WTC11 (cell line): ENCODE results near the gene PLEKHM3. TPM values are rescaled to one million over a fixed set of nuclear protein-coding genes. Genes with fewer than 3 reads are reported as not detected.

ENCODE experiments used
- ATAC-seq: fragments of 200-7000 bp; cut with Tn5 transposase; 2 replicates; pipeline ENCODE4 v1.10.0; 2021; ENCODE audit warnings: mild to moderate bottlenecking, moderate library complexity
- CTCF ChIA-PET: fragments of 300-600 bp; sonication (Branson Sonifier 250); formaldehyde crosslinking; loops from one replicate; lab custom pipeline; 2021; ENCODE audit warnings: antibody characterized with exemption; lab: Charles Lee
- POLR2A ChIA-PET: fragments of 350-600 bp; sonication (Branson Sonifier 250); formaldehyde crosslinking; loops from one replicate; lab custom pipeline; 2021; ENCODE audit warnings: antibody characterized with exemption; lab: Charles Lee
- DNase-seq: peaks from one replicate; pipeline ENCODE4 v3.0.0; 2021; ENCODE audit warnings: low spot score
- H3K27ac Mint-ChIP-seq: 2 replicates; pipeline ENCODE4 v1.8.0; 2021; ENCODE audit warnings: mixed read lengths
- H3K27me3 Mint-ChIP-seq: 2 replicates; pipeline ENCODE4 v1.8.0; 2021; ENCODE audit warnings: low read depth, mild to moderate bottlenecking, moderate library complexity, mixed read lengths
- H3K36me3 Mint-ChIP-seq: 2 replicates; pipeline ENCODE4 v1.8.0; 2021; ENCODE audit warnings: mixed read lengths
- H3K4me1 Mint-ChIP-seq: 2 replicates; pipeline ENCODE4 v1.8.0; 2022; ENCODE audit warnings: mixed read lengths
- H3K4me3 Mint-ChIP-seq: 2 replicates; pipeline ENCODE4 v1.8.0; 2021; ENCODE audit warnings: mild to moderate bottlenecking, moderate library complexity, mixed read lengths
- H3K9me3 Mint-ChIP-seq: 2 replicates; pipeline ENCODE4 v1.8.0; 2021; ENCODE audit warnings: mixed read lengths
- ATF3 ChIP-seq: sonication (generic); formaldehyde crosslinking; conservative IDR thresholded peaks from 2 replicates; pipeline ENCODE4 v1.8.1; 2022; ENCODE audit warnings: mild to moderate bottlenecking, missing genetic modification reagents
- CTCF ChIP-seq: fragments of 200-600 bp; IDR thresholded peaks from 2 replicates; pipeline ENCODE4 v1.8.0; 2022; ENCODE audit warnings: antibody characterized with exemption
- E2F1 ChIP-seq: sonication (generic); formaldehyde crosslinking; IDR thresholded peaks from 2 replicates; pipeline ENCODE4 v1.8.0; 2022; ENCODE audit warnings: mild to moderate bottlenecking, missing genetic modification reagents
- E2F4 ChIP-seq: sonication (generic); formaldehyde crosslinking; IDR thresholded peaks from 2 replicates; pipeline ENCODE4 v1.8.1; 2022; ENCODE audit warnings: low read depth, mild to moderate bottlenecking, moderate library complexity, missing genetic modification reagents, borderline replicate concordance
- FOXJ3 ChIP-seq: sonication (generic); formaldehyde crosslinking; IDR thresholded peaks from 2 replicates; pipeline ENCODE4 v1.9.0; 2021; ENCODE audit warnings: missing genetic modification reagents, mild to moderate bottlenecking, borderline replicate concordance
- HMGA2 ChIP-seq: fragments of 250-450 bp; sonication (Bioruptor Pico); IDR thresholded peaks from 2 replicates; pipeline ENCODE4 v1.4.0; 2021; ENCODE audit warnings: mild to moderate bottlenecking, moderate library complexity
- HMGXB4 ChIP-seq: sonication (generic); formaldehyde crosslinking; IDR thresholded peaks from 2 replicates; pipeline ENCODE4 v1.8.1; 2023; ENCODE audit warnings: mild to moderate bottlenecking, moderate library complexity, missing genetic modification reagents
- JUN ChIP-seq: sonication (generic); formaldehyde crosslinking; IDR thresholded peaks from 2 replicates; pipeline ENCODE4 v1.8.0; 2023; ENCODE audit warnings: mild to moderate bottlenecking, missing genetic modification reagents
- MAX ChIP-seq: sonication (generic); formaldehyde crosslinking; IDR thresholded peaks from 2 replicates; pipeline ENCODE4 v1.8.0; 2022; ENCODE audit warnings: mild to moderate bottlenecking, missing genetic modification reagents
- MXD4 ChIP-seq: fragments of 250-450 bp; sonication (Bioruptor Pico); IDR thresholded peaks from 2 replicates; pipeline ENCODE4 v1.8.0; 2021; ENCODE audit warnings: mild to moderate bottlenecking, moderate library complexity, borderline replicate concordance
- PRRX2 ChIP-seq: fragments of 250-450 bp; sonication (Bioruptor Pico); IDR thresholded peaks from 2 replicates; pipeline ENCODE4 v1.8.0; 2021; ENCODE audit warnings: mild to moderate bottlenecking
- TCF7 ChIP-seq: sonication (generic); formaldehyde crosslinking; IDR thresholded peaks from 2 replicates; pipeline ENCODE4 v1.8.0; 2022; ENCODE audit warnings: mild to moderate bottlenecking, low read depth, missing genetic modification reagents, moderate library complexity
- TEAD1 ChIP-seq: sonication (generic); formaldehyde crosslinking; IDR thresholded peaks from 2 replicates; pipeline ENCODE4 v1.8.0; 2022; ENCODE audit warnings: mild to moderate bottlenecking, missing genetic modification reagents
- TEAD4 ChIP-seq: sonication (generic); formaldehyde crosslinking; IDR thresholded peaks from 2 replicates; pipeline ENCODE4 v1.8.0; 2022; ENCODE audit warnings: mild to moderate bottlenecking, missing genetic modification reagents
- TP53 ChIP-seq: sonication (generic); formaldehyde crosslinking; IDR thresholded peaks from 2 replicates; pipeline ENCODE4 v1.8.1; 2023; ENCODE audit warnings: mild to moderate bottlenecking, missing genetic modification reagents
- ZBTB21 ChIP-seq: sonication (generic); formaldehyde crosslinking; IDR thresholded peaks from 2 replicates; pipeline ENCODE4 v1.8.1; 2023; ENCODE audit warnings: mild to moderate bottlenecking, missing genetic modification reagents, borderline replicate concordance
- ZBTB43 ChIP-seq: sonication (generic); formaldehyde crosslinking; IDR thresholded peaks from 2 replicates; pipeline ENCODE4 v1.8.1; 2023; ENCODE audit warnings: mild to moderate bottlenecking, missing genetic modification reagents
- ZNF263 ChIP-seq: sonication (generic); formaldehyde crosslinking; IDR thresholded peaks from 2 replicates; pipeline ENCODE4 v1.8.1; 2022; ENCODE audit warnings: low read depth, mild to moderate bottlenecking, moderate library complexity, missing genetic modification reagents
- ZNF281 ChIP-seq: sonication (generic); formaldehyde crosslinking; IDR thresholded peaks from 2 replicates; pipeline ENCODE4 v1.8.0; 2023; ENCODE audit warnings: mild to moderate bottlenecking, missing genetic modification reagents
- ZNF317 ChIP-seq: sonication (generic); formaldehyde crosslinking; IDR thresholded peaks from 2 replicates; pipeline ENCODE4 v1.8.1; 2023; ENCODE audit warnings: low read depth, mild to moderate bottlenecking, moderate library complexity, missing genetic modification reagents, borderline replicate concordance
- ZSCAN18 ChIP-seq: fragments of 250-450 bp; sonication (Bioruptor Pico); IDR thresholded peaks from 2 replicates; pipeline ENCODE4 v2.1.2; 2022; ENCODE audit warnings: mild to moderate bottlenecking, moderate library complexity
- total RNA-seq: library from RNA; stranded (reverse); gene quantifications from 3 replicates; pipeline ENCODE4 v1.2.3, GENCODE V29; 2021

The PLEKHM3 gene
- total RNA-seq, 1 experiment from 2014 or later: 5.8 TPM

GRCh38 chr2:207929923-207930322 is 95.4 kb downstream of the PLEKHM3 start:
- Mint-ChIP-seq H3K9me3 (no peaks in the 10 kb centered on the region), H3K27me3 (no peaks in the 10 kb centered on the region), H3K27ac (no peak overlapping the region), H3K4me3 (no peak overlapping the region), H3K36me3 (no peaks in the 10 kb centered on the region), H3K4me1 (peaks cover 31% of the 10 kb centered on the region)
- ChIA-PET POLR2A (no interaction called here), CTCF (no interaction called here)
- TF ChIP-seq MXD4 (CRISPR knock-in tag) (no peak), JUN (CRISPR knock-in tag) (no peak), TEAD1 (CRISPR knock-in tag) (no peak), CTCF (no peak), TCF7 (CRISPR knock-in tag) (no peak), E2F1 (no peak), ZBTB43 (CRISPR knock-in tag) (no peak)
- DNase-seq (no peak), ATAC-seq (no peak)

GRCh38 chr2:207928079-207928478 is 97.2 kb downstream of the PLEKHM3 start:
- ChIA-PET POLR2A (no interaction called here), CTCF (no interaction called here)
- no peak overlapping the region for H3K27ac Mint-ChIP-seq
- no peaks in the 10 kb centered on the region for H3K36me3 Mint-ChIP-seq
- no peak overlapping the region for H3K4me3 Mint-ChIP-seq
- H3K9me3 Mint-ChIP-seq: no peaks in the 10 kb centered on the region
- H3K27me3 Mint-ChIP-seq: no peaks in the 10 kb centered on the region
- ATAC-seq: no peak
- peaks cover 14% of the 10 kb centered on the region for H3K4me1 Mint-ChIP-seq
- TF ChIP-seq ZNF281 (CRISPR knock-in tag) (no peak), ZSCAN18 (CRISPR knock-in tag) (no peak), CTCF (no peak), MAX (CRISPR knock-in tag) (no peak), TEAD4 (no peak), ZNF263 (CRISPR knock-in tag) (no peak), FOXJ3 (CRISPR knock-in tag) (no peak), ATF3 (CRISPR knock-in tag) (no peak), HMGXB4 (CRISPR knock-in tag) (no peak), PRRX2 (no peak), ZNF317 (CRISPR knock-in tag) (no peak), ZBTB21 (CRISPR knock-in tag) (no peak), TP53 (CRISPR knock-in tag) (no peak), E2F4 (CRISPR knock-in tag) (no peak), HMGA2 (CRISPR knock-in tag) (no peak)
- DNase-seq: no peak
